ENCODE measurements around the gene ARSG.

ARSG gene

DNA sequence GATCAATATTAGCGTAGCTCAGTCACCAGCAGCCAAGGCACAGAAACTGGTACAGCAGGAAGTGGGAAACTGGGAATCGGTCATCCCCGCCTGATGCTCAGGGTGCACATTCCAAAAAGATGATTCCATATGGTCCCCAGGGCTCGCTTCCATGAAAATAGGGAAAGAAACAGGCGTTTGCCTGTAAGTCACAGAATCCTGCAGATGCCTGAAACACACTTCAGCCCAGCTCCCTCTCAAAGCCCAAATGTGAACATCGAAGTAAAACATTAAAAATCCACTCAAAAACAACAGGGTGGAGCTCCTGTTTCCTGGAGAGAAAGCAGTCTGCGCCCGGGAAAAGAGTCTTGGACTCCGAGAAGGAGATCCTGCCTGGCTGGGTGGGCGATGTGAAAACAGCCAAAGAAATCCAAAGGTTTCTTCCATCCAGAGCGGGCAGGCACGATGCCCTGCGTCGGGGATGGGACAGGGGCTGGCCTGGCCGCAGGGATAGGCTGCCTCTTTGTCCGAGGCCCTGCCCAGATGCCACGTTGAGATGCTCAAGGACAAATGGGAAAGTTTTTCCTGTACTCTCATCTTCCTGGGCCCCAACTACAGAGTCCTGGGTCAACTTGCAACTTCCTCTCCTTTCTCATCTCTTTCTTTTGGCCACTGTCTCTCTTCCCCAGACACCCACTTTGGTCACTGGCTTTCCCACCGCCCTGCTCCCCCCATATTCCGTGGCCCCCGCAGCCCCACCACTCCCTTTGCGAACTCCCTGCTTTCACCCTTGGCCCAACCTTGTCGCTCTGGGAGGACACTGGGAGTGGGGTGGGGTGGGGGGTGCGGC is 165.3 kb downstream of the ARSG start:
- DNase-seq, result no peak

DNA sequence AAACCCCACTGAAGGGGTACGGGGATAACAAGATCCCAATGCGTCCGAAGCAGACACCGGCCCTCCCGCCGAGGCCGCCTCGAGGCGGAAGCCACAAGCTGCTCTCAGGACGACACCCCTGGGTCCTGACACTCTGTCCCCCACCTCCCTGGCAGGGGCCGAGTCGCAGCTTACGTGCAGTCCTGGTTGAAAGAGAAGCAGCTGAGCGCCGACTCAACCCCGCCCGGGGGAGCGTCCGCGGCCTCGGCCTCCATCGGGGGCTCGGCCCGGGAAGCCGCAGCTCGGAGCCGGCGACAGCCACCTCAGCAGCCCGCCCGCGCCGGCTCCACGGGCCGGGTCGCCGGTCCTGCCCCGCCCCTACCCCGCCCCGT is 165.9 kb downstream of the ARSG start, which contains the start of gene WIPI1:
TSS of gene WIPI1 (minus strand) at position 329 of the 371 bp plus-strand sequence. CDS start at position 254, 75 bp downstream.
- DNase-seq, result no peak

DNA sequence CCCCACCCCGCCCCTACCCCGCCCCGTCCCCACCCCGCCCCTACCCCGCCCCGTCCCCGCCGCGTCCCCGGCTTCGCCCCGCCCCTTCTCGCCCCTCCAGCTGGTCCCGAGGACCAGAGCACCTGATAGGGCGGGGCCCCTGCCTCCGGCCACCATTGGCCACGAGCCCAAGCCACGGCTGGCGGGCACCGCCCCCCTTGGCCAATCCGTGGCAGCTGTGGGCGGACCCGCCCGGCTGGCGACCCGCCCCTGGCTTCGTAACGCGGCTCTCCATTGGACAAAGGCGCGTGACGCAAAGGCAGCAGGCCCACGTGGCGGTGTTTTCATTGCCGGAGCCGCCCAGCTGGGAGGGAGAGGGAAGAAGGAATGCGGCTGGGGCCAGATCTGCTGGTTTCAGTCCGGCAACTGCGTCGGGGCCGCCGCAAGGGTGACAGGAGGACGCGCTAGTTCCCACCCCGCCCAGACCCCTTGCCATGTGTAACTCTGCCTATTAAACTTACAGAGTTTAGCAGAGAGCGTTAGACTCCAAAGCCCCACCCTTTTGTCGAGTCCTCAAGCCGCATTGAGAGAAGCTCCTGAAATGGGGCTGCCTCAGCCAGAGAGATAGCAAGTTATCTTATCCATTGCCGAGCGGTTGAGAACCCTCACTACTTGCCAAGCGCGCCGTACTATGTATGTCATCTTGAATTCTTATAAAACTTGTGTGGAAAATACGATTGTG is 166.4 kb downstream of the ARSG start:
- peak; percentile 85 for DNase-seq

DNA sequence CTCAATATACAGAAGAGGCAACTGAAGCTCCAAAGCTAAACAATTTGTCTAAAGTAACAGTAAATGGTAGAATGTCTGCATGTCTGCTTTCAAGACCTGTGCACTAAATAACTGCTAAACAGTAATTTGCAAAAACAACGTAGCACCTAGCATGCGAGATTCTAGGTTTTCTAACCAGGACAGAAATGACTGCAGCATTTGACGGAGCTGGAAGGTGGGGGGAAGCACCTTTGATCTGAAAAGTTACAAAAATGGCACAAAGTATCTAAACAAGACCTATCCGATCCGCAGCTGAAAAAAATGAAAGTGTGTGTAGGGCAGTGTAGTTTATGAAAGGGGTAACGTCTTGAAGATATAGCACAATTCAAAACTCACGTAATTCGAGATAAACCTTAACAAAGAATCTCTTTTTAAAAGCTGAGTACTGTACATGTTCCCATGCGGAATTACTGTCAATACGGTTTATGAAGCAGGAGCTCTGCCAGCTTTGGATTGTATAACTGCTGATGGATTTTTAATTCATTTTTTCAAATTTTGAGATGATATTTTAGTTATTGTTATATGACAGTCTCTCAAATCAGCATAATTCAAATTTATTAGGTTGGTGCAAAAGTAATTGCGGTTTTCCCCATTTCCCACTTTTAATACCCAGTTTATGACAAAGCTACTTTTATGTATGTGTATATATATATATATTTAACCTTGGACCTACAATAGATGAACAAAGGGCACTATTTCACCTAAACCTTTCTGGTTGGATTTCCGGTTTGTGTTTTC is 167.2 kb downstream of the ARSG start:
- DNase-seq, result no peak

DNA sequence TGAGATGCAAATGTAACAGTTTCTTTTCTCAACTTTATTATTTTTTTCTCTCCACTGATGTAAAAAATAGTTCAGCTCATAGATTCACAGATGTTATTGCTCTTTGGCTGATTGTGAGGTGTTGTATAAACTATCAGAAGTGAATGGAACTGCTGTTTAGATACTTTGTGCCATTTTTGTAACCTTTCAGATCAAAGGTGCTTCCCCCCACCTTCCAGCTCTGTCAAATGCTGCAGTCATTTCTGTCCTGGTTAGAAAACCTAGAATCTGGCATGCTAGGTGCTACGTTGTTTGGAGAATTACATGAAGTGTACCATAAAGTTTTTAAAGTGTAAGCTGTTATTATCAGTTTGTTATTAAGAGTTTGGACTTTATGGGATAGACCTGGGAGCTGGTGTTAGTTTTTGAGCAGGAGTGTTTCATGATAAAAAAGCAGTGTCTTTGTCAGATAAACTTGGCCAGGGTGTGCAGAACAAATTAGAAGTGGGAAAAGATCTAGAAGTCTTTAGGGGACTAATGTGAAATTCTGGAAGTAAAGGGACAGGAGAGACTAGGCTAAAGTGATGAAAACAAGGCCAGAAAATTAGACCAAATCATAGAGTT is 167.8 kb downstream of the ARSG start:
- DNase-seq, result no peak

DNA sequence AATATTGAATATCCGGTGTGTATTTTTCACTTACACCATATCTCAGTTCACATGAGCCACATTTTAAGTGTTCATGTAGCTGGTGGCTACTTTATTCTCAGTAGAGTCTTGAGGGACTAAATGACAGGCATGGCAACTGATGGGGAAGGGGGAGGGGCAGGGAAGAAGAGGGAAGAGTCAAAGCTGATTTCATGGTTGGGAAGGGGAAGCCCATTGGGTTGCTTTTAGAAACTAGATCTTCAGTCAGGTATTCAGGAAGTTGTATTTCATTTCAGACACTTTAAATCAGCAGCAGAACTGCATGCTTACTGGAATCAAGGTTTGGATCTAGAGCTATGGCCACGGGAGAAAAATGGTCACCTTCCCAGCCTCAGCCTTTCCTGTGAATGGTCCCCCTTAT is 168.9 kb downstream of the ARSG start:
- no peak for DNase-seq

DNA sequence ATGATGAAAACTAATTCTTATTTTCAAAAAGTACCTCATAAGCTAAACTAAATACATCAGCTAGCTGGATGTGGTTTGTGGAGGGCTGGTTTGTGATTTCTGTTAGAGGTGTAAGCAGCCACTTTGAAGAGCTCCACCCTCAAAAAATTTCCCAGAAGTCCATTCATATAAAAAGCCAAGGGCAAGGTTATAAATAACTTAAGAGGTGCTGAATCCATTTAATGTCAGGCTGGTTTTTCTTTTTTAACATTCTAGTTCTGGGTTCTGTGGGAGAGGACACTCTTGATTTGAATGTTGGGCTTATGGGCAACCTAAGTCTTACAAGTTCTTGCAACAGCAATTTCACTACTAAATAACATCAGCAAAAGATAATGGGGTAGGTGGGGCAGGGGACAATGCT is 169.4 kb downstream of the ARSG start:
- DNase-seq, result no peak

DNA sequence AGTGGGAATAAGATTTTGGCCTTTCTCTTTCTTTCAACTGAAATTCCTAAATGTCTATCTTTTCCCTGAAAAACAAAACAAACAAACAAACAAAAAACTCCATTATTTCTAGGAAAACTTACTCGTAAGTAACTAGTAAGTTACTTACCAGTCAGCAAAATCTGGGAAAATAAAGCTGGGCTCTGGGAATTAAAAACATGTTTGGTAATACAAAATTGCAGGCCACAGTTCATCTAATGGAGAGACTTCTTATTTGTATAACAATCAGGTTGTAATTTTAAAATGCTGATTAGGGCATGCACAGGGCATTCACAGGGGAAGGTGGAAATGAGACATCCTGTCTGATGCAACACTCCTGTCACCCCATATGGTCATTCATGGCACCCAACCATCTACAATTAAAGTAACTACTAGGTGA is 169.8 kb downstream of the ARSG start:
- DNase-seq, result no peak

DNA sequence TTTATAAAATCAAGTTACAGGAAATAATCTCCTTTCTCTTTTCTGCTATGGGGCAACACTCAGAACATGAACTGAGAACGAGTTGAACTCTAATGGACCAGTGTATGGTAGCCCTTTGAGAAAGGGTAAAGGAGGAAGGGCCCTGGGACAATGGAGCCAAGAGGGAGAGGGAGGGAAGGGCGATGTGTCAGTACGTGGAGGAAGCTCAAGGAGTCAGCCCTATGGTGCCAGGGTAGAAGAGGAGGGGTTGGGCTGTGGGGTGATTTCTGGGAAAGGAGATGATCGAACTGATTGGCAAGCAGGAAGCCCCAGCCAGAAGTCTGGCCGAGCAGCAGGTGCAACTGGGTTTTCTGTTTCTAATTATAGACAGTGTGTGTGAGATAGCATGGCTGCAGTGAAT is 170.3 kb downstream of the ARSG start:
- no peak for DNase-seq

DNA sequence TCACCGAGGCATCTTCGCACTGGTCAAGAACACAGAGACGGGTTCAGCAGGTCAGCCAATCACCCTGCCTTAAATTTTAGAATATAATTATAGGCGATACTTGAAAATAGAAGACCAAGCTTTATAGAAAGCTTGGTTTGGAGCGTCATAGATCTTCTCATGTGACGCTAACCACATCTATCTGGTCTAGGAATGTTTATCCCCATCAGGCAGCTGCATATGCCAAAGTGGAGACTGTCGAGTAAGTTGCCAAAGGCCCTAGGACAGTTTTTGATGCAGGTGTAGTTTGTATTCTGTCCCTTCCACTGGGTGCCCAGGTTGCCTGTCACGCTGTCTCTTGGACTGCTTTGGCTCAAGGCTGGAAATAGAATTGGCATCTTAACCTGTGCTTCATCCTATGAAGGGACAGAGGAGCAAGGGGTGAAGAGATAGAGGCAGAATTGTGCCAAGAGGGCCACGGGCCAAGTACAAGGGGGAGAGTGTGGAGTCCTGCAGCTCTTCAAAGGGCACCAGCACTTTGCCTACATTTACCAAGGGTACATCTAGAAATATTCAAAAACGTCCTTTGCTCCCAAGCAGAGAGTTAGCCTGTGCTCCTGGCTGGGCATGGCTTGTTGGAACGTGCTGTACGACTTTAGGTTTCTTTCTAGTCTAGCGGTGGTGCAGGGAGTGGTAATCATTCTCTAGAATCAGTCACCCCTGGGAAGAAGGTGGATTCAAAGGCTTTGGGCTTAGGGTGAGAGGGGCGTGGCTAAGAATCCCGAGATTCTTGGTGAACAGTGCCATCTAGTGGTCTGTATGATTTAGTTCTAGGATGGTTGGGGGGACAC is 171.3 kb downstream of the ARSG start:
- no peak for DNase-seq

DNA sequence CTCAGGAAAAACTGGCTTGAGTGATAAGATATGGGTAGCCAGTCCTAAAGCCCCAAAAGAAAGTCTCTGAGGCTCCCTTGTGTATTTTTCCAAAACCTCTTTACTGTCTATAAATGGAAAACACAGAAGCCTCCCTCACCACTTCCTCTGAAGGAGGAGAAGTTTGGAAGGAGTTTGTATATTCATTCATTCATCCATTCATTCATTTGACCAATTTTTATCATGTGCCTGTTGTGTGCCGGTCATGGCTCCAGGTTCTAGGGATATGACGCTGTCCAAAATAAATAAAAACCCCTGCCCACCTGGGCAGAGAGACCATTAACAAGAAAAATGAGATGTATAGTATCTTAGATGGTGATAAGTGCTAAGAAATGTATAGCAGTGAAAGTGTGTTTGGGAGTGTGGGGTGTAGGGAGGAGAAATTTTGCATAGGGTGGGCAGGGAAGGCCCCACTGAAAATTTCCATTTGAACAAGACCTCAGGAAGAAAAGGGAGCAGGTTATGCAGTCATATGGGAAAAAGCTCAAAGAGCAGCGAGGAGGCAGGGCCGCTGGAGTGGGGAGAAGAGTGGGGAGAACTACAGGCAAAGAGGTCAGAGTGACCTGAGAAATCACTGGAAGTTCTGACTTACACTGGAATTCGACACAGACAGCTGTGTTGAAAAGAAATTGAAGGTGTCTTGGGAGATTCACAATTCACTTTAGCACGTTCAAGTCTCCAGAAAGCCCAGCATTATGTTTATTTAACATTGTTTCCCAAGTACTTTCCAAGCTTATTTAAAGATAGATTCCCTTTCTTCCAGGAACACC is 172.1 kb downstream of the ARSG start:
- no peak for DNase-seq

DNA sequence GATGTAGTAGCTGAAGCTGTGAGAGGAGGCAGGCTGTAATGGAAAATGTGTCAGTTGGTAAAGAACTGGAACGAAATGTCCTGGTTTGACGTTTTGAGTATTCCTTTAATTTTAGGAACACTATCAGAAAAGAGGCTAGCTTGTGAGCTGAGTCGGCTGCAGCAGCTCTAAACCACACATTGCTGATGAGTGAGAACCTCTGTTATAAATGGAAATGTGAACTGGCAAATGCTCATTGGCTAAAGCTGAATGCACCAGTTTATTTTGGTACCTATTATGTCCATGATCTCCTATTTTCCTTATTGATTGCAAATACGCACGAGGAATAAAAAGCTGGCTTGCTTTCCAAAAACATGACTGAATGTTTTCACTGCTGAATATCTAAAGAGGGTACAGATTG is 177.0 kb downstream of the ARSG start:
- no peak for DNase-seq

DNA sequence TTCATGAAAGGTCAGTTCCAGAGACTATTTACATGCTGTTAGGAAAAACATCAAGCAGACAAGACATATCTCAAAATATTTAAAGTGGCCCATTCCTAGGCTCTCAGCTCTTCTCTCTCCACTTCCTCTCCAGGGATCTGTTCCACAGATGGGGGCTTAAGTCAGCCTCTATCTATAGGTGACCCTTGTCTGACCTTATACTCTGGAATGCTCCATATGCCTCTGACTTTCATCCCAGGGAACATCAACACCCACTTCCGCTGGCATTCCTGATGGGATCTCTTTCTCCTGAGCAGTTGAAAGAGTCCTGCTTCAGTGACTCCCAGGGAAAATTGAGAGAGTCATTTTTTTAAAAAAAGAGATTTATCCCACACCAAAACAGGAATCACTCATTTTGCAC is 177.5 kb downstream of the ARSG start:
- DNase-seq, result no peak

Data from SIG-M5 (cell line).